Heart left ventricle (tissue), 13 donors: ENCODE data around the gene MSRB3.

Source experiments
- CTCF ChIP-seq, 12 donors: fragments of 200-600 bp; sonication (generic) in 4 of 12; IDR thresholded peaks; one replicate each; pipeline versions ENCODE4 v1.5.0 to v1.8.0; 2018 to 2022; ENCODE audit warnings: antibody characterized with exemption in 12 of 12, mild to moderate bottlenecking in 5 of 12
- POLR2A ChIP-seq, 2 donors: fragments of 450-650 bp; IDR thresholded peaks; one replicate each; pipeline ENCODE4 v1.6.1; 2017; ENCODE audit warnings: antibody characterized with exemption in 2 of 2, mild to moderate bottlenecking in 2 of 2, moderate library complexity in 2 of 2
- donor health status: ischemic (EF 13 %, LVEDD 7.1; RV severe dilation, severe dysfunction).
- donor health status: DM: no; HTN: yes; CAD: no.
- donor health status: DM: no; HTN: no; CAD: no.
- donor health status: ischemic (EF 25% LVEDD 6.9; RV normal size, moderate dysfunction).
- donor health status: ischemic (EF 25% LVEDD 5.7; RV mildly dilated, moderate dysfunction).
- donor health status: ischemic (EF 35%, LVEDD 5.7; RV mildly dilated, moderate dysfunction).
- donor health status: nonischemic (EF 11% LVEDD 7.7; RV severe dilation, severe dysfunction).
- donor health status: DM: yes; HTN: yes; CAD: no.
- donor health status: PGD.
- donor health status: ischemic (EF 29% LVEDD 5.4; RV normal size, mild dysfunction).
- donor health status: nonischemic (EF 23%, LVEDD 6.1; RV moderate dilation, normal function).

GRCh38 chr12:65392491-65392890 is 114.0 kb downstream of the MSRB3 start:
- TF ChIP-seq CTCF (IDR thresholded peaks at IDR 0.05): no peak
- no peak for TF ChIP-seq POLR2A (IDR thresholded peaks at IDR 0.05)
